ENCODE results near the gene RPS19. TPM values are rescaled to one million over a fixed set of nuclear protein-coding genes. Genes with fewer than 3 reads are reported as not detected.

The RPS19 gene
- polyA plus RNA-seq, 1 donor from 2014 or later: 783 TPM

DNA sequence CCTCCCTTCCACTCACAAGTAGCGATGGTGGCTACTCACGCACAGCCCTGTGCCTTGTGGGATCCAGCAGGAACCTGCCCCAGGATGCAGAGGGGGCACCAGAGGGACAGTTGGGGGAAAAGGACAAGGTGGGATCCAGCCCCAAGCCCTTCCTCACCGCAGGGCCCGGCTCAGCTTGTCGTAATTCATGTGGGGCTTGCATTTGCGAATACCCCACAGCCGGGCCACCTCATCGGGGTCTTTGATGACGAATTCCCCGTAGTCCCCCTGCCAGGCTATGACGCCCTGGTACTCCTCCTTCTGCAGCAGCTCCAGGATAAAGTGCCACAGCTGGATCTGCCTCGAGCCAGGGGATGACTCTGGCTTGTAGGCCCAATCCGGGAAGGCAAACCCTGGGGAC, 49.7 kb downstream of the RPS19 start:
- TF ChIP-seq MXI1 (conservative IDR thresholded peaks at IDR 0.05; ENCODE audit: poor library complexity, severe bottlenecking) (no peak), EZH2 (IDR thresholded peaks at IDR 0.05; ENCODE audit: borderline replicate concordance, insufficient read depth, low read length, poor library complexity, severe bottlenecking) (no peak), POLR2AphosphoS5 (IDR thresholded peaks at IDR 0.05) (no peak)
- TF ChIP-seq, protein P1, sequence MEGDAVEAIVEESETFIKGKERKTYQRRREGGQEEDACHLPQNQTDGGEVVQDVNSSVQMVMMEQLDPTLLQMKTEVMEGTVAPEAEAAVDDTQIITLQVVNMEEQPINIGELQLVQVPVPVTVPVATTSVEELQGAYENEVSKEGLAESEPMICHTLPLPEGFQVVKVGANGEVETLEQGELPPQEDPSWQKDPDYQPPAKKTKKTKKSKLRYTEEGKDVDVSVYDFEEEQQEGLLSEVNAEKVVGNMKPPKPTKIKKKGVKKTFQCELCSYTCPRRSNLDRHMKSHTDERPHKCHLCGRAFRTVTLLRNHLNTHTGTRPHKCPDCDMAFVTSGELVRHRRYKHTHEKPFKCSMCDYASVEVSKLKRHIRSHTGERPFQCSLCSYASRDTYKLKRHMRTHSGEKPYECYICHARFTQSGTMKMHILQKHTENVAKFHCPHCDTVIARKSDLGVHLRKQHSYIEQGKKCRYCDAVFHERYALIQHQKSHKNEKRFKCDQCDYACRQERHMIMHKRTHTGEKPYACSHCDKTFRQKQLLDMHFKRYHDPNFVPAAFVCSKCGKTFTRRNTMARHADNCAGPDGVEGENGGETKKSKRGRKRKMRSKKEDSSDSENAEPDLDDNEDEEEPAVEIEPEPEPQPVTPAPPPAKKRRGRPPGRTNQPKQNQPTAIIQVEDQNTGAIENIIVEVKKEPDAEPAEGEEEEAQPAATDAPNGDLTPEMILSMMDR (IDR thresholded peaks at IDR 0.05; ENCODE audit: poor library complexity, severe bottlenecking): no peak
- Histone ChIP-seq H3F3A (ENCODE audit: insufficient read depth, low read length, poor library complexity, severe bottlenecking) (no peaks in the 10 kb centered on the region), H3K27me3 (ENCODE audit: insufficient read depth, low read depth, low read length) (peaks cover 41% of the 10 kb centered on the region), H3K27ac (ENCODE audit: low read length) (no peak overlapping the region), H3K36me3 (ENCODE audit: insufficient read depth, low read length) (no peaks in the 10 kb centered on the region), H2AFZ (ENCODE audit: low read depth, low read length) (no peak overlapping the region), H3K4me3 (ENCODE audit: low read length) (no peak overlapping the region), H3K79me2 (replicated peaks; ENCODE audit: insufficient read depth, low read length) (no peaks in the 10 kb centered on the region), H3K9me3 (ENCODE audit: low read length) (no peaks in the 10 kb centered on the region), H3K9me2 (ENCODE audit: insufficient read depth, low read length) (no peaks in the 10 kb centered on the region), H4K20me1 (ENCODE audit: insufficient read depth) (no peaks in the 10 kb centered on the region), H3K9ac (ENCODE audit: low read length) (no peak overlapping the region), H3K4me2 (ENCODE audit: low read length) (no peak overlapping the region)

DNA sequence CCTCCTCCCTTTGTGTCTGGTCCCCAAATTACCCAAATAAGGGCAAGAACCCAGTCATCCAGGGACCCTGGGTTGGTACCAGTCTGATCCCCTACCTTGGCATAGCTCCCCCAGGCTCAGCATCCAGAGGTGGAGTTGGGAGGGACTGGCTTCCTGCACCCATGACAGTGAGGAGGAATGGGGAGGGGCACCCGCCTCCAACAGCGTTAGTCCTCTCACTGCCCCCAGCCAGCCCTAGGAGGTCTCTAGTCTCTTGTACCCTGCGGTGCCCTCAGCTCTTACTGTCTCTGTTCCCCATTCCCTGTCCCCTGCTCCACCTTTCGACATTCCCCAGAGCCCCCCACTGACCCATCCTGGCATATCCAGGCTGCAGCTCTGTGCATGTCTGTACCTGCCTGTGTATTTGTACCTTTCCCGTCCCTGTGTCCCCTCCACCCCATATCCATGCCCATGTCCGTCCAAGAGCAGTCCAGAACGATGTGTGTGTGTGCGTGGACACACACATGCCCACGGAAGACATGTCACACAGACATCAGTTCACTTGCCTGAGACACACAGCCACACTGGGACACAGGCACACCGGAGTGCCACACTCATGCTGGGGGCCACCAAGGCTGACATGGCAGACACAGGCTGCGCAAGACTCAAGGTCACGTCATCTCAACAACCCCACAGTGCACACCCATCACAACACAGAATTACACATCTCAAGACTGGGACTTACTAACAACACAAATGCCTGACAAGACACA, 50.4 kb downstream of the RPS19 start:
- no peak overlapping the region for H3K27ac ChIP-seq (ENCODE audit: low read length)
- no peaks in the 10 kb centered on the region for H3K36me3 ChIP-seq (ENCODE audit: insufficient read depth, low read length)
- TF ChIP-seq, protein P2, sequence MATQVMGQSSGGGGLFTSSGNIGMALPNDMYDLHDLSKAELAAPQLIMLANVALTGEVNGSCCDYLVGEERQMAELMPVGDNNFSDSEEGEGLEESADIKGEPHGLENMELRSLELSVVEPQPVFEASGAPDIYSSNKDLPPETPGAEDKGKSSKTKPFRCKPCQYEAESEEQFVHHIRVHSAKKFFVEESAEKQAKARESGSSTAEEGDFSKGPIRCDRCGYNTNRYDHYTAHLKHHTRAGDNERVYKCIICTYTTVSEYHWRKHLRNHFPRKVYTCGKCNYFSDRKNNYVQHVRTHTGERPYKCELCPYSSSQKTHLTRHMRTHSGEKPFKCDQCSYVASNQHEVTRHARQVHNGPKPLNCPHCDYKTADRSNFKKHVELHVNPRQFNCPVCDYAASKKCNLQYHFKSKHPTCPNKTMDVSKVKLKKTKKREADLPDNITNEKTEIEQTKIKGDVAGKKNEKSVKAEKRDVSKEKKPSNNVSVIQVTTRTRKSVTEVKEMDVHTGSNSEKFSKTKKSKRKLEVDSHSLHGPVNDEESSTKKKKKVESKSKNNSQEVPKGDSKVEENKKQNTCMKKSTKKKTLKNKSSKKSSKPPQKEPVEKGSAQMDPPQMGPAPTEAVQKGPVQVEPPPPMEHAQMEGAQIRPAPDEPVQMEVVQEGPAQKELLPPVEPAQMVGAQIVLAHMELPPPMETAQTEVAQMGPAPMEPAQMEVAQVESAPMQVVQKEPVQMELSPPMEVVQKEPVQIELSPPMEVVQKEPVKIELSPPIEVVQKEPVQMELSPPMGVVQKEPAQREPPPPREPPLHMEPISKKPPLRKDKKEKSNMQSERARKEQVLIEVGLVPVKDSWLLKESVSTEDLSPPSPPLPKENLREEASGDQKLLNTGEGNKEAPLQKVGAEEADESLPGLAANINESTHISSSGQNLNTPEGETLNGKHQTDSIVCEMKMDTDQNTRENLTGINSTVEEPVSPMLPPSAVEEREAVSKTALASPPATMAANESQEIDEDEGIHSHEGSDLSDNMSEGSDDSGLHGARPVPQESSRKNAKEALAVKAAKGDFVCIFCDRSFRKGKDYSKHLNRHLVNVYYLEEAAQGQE (IDR thresholded peaks at IDR 0.05; ENCODE audit: borderline replicate concordance): no peak
- TF ChIP-seq, protein P1 (IDR thresholded peaks at IDR 0.05; ENCODE audit: poor library complexity, severe bottlenecking): no peak
- TF ChIP-seq RAD21 (conservative IDR thresholded peaks at IDR 0.05) (no peak), SMC3 (conservative IDR thresholded peaks at IDR 0.05; ENCODE audit: poor library complexity) (no peak), EP300 (conservative IDR thresholded peaks at IDR 0.05; ENCODE audit: poor library complexity, severe bottlenecking) (no peak)
- no peaks in the 10 kb centered on the region for H3K9me2 ChIP-seq (ENCODE audit: insufficient read depth, low read length)
- H4K20me1 ChIP-seq (ENCODE audit: insufficient read depth): no peaks in the 10 kb centered on the region
- H3K4me3 ChIP-seq (ENCODE audit: low read length): no peak overlapping the region
- H3K9me3 ChIP-seq (ENCODE audit: low read length): no peaks in the 10 kb centered on the region
- H3K27me3 ChIP-seq (ENCODE audit: insufficient read depth, low read depth, low read length): peaks cover 48% of the 10 kb centered on the region
- no peak overlapping the region for H2AFZ ChIP-seq (ENCODE audit: low read depth, low read length)
- H3K4me2 ChIP-seq (ENCODE audit: low read length): no peak overlapping the region
- no peaks in the 10 kb centered on the region for H3K79me2 ChIP-seq (replicated peaks; ENCODE audit: insufficient read depth, low read length)
- H3K9ac ChIP-seq (ENCODE audit: low read length): no peak overlapping the region
- no peaks in the 10 kb centered on the region for H3F3A ChIP-seq (ENCODE audit: insufficient read depth, low read length, poor library complexity, severe bottlenecking)
